ENCODE results near the gene SEC16A. TPM values are rescaled to one million over a fixed set of nuclear protein-coding genes. Genes with fewer than 3 reads are reported as not detected.

The SEC16A gene
- total RNA-seq, 5 donors from 2014 or later (not counting 1 experiment from before 2014, with no cell fraction given) = 76.3 to 99.0 (median 92.4) TPM

DNA sequence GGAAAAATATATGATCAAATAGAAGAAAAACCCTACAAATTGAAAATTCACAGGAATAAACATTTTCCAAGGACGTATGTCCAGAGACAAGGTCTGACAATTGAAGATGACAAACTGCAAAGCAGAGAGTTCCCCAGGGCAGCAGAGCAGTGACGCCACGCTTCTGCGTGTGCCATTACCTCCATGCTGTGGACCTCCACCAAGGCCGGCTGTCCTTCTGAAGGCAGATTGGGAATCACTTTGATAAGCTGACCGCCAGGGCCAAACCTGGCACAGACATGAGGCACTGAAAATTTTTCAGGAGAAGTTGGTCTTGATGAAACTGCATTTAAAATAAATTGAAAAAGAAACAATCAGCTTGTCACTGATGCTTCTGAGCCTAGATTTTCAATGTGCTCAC lies 18.6 kb downstream of the SEC16A start:
- Histone ChIP-seq H3K27ac (ENCODE audit: low read length) (no peak overlapping the region), H3K9me3 (no peaks in the 10 kb centered on the region), H3K27me3 (replicated peaks in 1 of 2; ENCODE audit: control insufficient read depth in 2 of 2, extremely low read depth in 1 of 2, insufficient read depth in 2 of 2, low read length in 1 of 2) (no peaks in the 10 kb centered on the region), H3K4me3 (ENCODE audit: control insufficient read depth in 1 of 2, extremely low read depth in 1 of 2, low read length in 1 of 2) (no peak overlapping the region), H3K36me3 (ENCODE audit: control insufficient read depth in 2 of 2, extremely low read depth in 1 of 2, insufficient read depth in 1 of 2, low read length in 1 of 2) (peaks cover 42 to 95% of the 10 kb centered on the region in 2 donors), H3K4me1 (ENCODE audit: control insufficient read depth in 1 of 2, extremely low read depth in 1 of 2, insufficient read depth in 2 of 2, low read length in 2 of 2) (no peaks in the 10 kb centered on the region)
- DNase-seq (no peak), ATAC-seq (replicated peaks in 1 of 4) (no peak)
- Mint-ChIP-seq H3K27ac (no peak overlapping the region), H3K4me1 (peaks cover 0 to 5% (median 0%) of the 10 kb centered on the region in 3 donors), H3K9me3 (no peaks in the 10 kb centered on the region), H3K27me3 (no peaks in the 10 kb centered on the region), H3K4me3 (no peak overlapping the region), H3K36me3 (peaks cover 42% of the 10 kb centered on the region)
- CTCF ChIA-PET = no interaction called here
- POLR2A ChIA-PET = interaction anchor here in 1 of 2 donors (0.6 kb wide), 1 partner anchor 62 kb away, joined by 8 read pairs; no protein-coding TSS in a partner anchor
- 93% methylated on average over 6 of the region's 6 CpGs for WGBS (ENCODE audit: insufficient coverage)

DNA sequence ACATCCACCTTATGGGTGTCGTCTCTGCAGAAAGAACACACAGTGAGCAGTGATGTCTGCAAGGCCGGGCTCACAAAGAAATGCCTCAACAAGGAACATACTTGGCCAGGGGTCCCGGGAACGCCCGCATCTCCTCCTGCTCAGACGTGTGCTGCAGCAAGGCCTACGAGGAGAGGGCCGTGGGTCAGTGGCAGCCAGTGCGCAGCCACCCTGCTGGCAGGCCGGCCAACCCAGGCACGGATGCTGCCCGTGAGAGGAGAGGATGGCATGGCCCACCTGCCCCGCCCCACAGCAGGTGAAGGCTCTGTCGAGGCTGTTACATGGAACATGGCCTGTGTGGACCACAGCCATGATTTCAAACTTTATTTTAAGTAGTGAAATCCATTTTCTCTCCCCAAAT lies 19.3 kb downstream of the SEC16A start:
- peaks cover 36 to 96% of the 10 kb centered on the region in 2 donors for H3K36me3 ChIP-seq (ENCODE audit: control insufficient read depth in 2 of 2, extremely low read depth in 1 of 2, insufficient read depth in 1 of 2, low read length in 1 of 2)
- H3K9me3 ChIP-seq = no peaks in the 10 kb centered on the region
- no peak overlapping the region for H3K27ac ChIP-seq (ENCODE audit: low read length)
- H3K36me3 Mint-ChIP-seq = peaks cover 49% of the 10 kb centered on the region
- ChIA-PET CTCF (no interaction called here), POLR2A (no interaction called here)
- H3K4me3 ChIP-seq (ENCODE audit: control insufficient read depth in 1 of 2, extremely low read depth in 1 of 2, low read length in 1 of 2) = no peak overlapping the region
- no peaks in the 10 kb centered on the region for H3K27me3 Mint-ChIP-seq
- DNase-seq (no peak), ATAC-seq (replicated peaks in 1 of 4) (no peak)
- WGBS (ENCODE audit: insufficient coverage) = 97% methylated on average over 14 of the region's 14 CpGs
- H3K4me1 Mint-ChIP-seq = peaks cover 0 to 5% (median 0%) of the 10 kb centered on the region in 3 donors
- H3K4me1 ChIP-seq (ENCODE audit: control insufficient read depth in 1 of 2, extremely low read depth in 1 of 2, insufficient read depth in 2 of 2, low read length in 2 of 2) = no peaks in the 10 kb centered on the region
- H3K4me3 Mint-ChIP-seq = no peak overlapping the region
- H3K27ac Mint-ChIP-seq = no peak overlapping the region
- H3K27me3 ChIP-seq (replicated peaks in 1 of 2; ENCODE audit: control insufficient read depth in 2 of 2, extremely low read depth in 1 of 2, insufficient read depth in 2 of 2, low read length in 1 of 2) = no peaks in the 10 kb centered on the region
- no peaks in the 10 kb centered on the region for H3K9me3 Mint-ChIP-seq

DNA sequence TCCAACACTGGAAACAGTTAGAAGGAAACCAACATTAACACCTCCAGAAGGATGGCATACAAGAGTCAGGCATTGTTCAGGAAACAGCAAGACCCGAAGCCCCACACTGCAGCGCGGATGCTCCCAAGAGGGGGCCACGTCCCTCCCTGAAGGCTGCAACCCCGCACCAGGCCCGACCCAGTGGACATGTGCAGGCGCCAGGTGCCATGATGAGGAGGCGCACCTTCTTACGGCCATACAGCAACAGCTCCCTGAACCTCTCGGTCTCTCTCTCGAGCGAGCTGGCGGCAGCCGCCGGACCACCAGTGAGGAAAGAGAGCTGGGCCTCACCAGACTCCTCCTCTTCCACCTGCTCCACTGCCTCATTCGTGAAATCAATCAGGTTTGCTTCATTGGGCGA lies 20.2 kb downstream of the SEC16A start:
- ChIA-PET POLR2A (no interaction called here), CTCF (no interaction called here)
- WGBS (ENCODE audit: insufficient coverage) = 93% methylated on average over 17 of the region's 17 CpGs
- H3K27me3 ChIP-seq (replicated peaks in 1 of 2; ENCODE audit: control insufficient read depth in 2 of 2, extremely low read depth in 1 of 2, insufficient read depth in 2 of 2, low read length in 1 of 2) = no peaks in the 10 kb centered on the region
- ATAC-seq (replicated peaks in 1 of 4) = no peak
- peaks cover 36 to 94% of the 10 kb centered on the region in 2 donors for H3K36me3 ChIP-seq (ENCODE audit: control insufficient read depth in 2 of 2, extremely low read depth in 1 of 2, insufficient read depth in 1 of 2, low read length in 1 of 2)
- Mint-ChIP-seq H3K27me3 (no peaks in the 10 kb centered on the region), H3K4me3 (no peak overlapping the region), H3K4me1 (peaks cover 0 to 5% (median 0%) of the 10 kb centered on the region in 3 donors), H3K27ac (no peak overlapping the region), H3K36me3 (peaks cover 46% of the 10 kb centered on the region), H3K9me3 (no peaks in the 10 kb centered on the region)
- H3K9me3 ChIP-seq = no peaks in the 10 kb centered on the region
- H3K4me3 ChIP-seq (ENCODE audit: control insufficient read depth in 1 of 2, extremely low read depth in 1 of 2, low read length in 1 of 2) = no peak overlapping the region
- no peaks in the 10 kb centered on the region for H3K4me1 ChIP-seq (ENCODE audit: control insufficient read depth in 1 of 2, extremely low read depth in 1 of 2, insufficient read depth in 2 of 2, low read length in 2 of 2)
- DNase-seq = no peak
- no peak overlapping the region for H3K27ac ChIP-seq (ENCODE audit: low read length)

DNA sequence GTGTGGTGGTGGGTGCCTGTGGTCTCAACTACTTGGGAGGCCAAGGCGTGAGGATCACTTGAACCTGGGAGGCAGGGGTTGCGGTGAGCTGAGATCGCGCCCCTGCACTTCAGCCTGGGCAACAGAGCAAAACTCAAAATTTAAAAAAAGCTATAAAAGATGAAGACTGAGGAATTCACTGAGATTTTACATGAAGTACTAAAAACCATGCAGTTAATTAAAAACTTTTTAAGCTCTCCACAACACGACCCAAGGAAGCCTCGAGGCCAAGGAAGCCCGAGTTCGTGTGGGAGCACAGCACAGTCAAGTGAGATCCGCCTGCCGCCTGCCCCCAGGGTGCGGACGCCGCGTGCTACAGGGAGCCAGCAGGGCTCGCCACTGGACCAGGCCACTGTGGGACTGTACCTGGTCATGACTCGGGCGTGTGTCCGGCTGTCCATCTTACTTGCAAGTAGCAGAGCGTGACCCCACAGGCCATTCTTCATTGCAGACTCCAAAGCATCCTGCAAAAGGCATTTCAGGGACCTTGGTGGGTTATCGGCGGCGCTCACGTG lies 22.0 kb downstream of the SEC16A start:
- ATAC-seq (replicated peaks in 1 of 4) = no peak
- no peaks in the 10 kb centered on the region for H3K27me3 ChIP-seq (replicated peaks in 1 of 2; ENCODE audit: control insufficient read depth in 2 of 2, extremely low read depth in 1 of 2, insufficient read depth in 2 of 2, low read length in 1 of 2)
- H3K4me1 ChIP-seq (ENCODE audit: control insufficient read depth in 1 of 2, extremely low read depth in 1 of 2, insufficient read depth in 2 of 2, low read length in 2 of 2) = no peaks in the 10 kb centered on the region
- no peaks in the 10 kb centered on the region for H3K9me3 Mint-ChIP-seq
- no peak overlapping the region for H3K27ac Mint-ChIP-seq
- H3K27me3 Mint-ChIP-seq = no peaks in the 10 kb centered on the region
- no peak overlapping the region for H3K4me3 Mint-ChIP-seq
- POLR2A ChIA-PET = interaction anchor here in 1 of 2 donors (0.6 kb wide), 1 partner anchor 46 kb away, joined by 4 read pairs; no protein-coding TSS in a partner anchor
- H3K27ac ChIP-seq (ENCODE audit: low read length) = no peak overlapping the region
- DNase-seq = no peak
- H3K4me1 Mint-ChIP-seq = peaks cover 0 to 5% (median 0%) of the 10 kb centered on the region in 3 donors
- H3K9me3 ChIP-seq = no peaks in the 10 kb centered on the region
- H3K36me3 ChIP-seq (ENCODE audit: control insufficient read depth in 2 of 2, extremely low read depth in 1 of 2, insufficient read depth in 1 of 2, low read length in 1 of 2) = peaks cover 28 to 93% of the 10 kb centered on the region in 2 donors
- H3K4me3 ChIP-seq (ENCODE audit: control insufficient read depth in 1 of 2, extremely low read depth in 1 of 2, low read length in 1 of 2) = no peak overlapping the region
- CTCF ChIA-PET = interaction anchor here in 1 of 2 donors (0.6 kb wide), 1 partner anchor 38 kb away, joined by 3 read pairs; no protein-coding TSS in a partner anchor
- over 99% methylated on average over 19 of the region's 23 CpGs for WGBS (ENCODE audit: insufficient coverage)
- H3K36me3 Mint-ChIP-seq = peaks cover 39% of the 10 kb centered on the region

DNA sequence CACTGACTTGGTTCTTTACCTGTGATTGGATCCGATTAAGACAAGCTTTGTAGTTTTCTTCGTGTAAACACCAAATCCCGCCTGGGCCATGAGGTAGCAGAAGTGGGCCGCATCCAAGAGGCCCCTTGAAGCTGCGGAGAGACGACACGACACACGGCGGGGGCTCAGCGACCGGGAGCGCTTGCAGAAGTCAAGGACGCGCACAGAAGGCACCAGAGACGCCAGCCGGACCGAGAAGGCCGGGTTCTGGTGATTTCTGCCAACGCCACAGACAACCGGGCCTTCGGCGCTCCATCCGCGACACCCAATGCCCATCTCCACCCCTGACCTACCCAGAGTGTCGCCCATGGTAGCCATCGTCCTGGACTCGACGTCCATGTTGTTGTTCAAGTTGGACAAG lies 23.4 kb downstream of the SEC16A start:
- DNase-seq = no peak
- Histone ChIP-seq H3K4me3 (ENCODE audit: control insufficient read depth in 1 of 2, extremely low read depth in 1 of 2, low read length in 1 of 2) (no peak overlapping the region), H3K36me3 (ENCODE audit: control insufficient read depth in 2 of 2, extremely low read depth in 1 of 2, insufficient read depth in 1 of 2, low read length in 1 of 2) (peaks cover 28 to 93% of the 10 kb centered on the region in 2 donors), H3K9me3 (no peaks in the 10 kb centered on the region), H3K4me1 (ENCODE audit: control insufficient read depth in 1 of 2, extremely low read depth in 1 of 2, insufficient read depth in 2 of 2, low read length in 2 of 2) (no peaks in the 10 kb centered on the region), H3K27ac (ENCODE audit: low read length) (no peak overlapping the region), H3K27me3 (replicated peaks in 1 of 2; ENCODE audit: control insufficient read depth in 2 of 2, extremely low read depth in 1 of 2, insufficient read depth in 2 of 2, low read length in 1 of 2) (no peaks in the 10 kb centered on the region)
- CTCF ChIA-PET = no interaction called here
- H3K36me3 Mint-ChIP-seq = peaks cover 38% of the 10 kb centered on the region
- no peak overlapping the region for H3K27ac Mint-ChIP-seq
- 97% methylated on average over 26 of the region's 28 CpGs for WGBS (ENCODE audit: insufficient coverage)
- H3K4me1 Mint-ChIP-seq = no peaks in the 10 kb centered on the region
- H3K27me3 Mint-ChIP-seq = no peaks in the 10 kb centered on the region
- POLR2A ChIA-PET = no interaction called here
- no peak for ATAC-seq (replicated peaks in 1 of 4)
- no peak overlapping the region for H3K4me3 Mint-ChIP-seq
- H3K9me3 Mint-ChIP-seq = no peaks in the 10 kb centered on the region

DNA sequence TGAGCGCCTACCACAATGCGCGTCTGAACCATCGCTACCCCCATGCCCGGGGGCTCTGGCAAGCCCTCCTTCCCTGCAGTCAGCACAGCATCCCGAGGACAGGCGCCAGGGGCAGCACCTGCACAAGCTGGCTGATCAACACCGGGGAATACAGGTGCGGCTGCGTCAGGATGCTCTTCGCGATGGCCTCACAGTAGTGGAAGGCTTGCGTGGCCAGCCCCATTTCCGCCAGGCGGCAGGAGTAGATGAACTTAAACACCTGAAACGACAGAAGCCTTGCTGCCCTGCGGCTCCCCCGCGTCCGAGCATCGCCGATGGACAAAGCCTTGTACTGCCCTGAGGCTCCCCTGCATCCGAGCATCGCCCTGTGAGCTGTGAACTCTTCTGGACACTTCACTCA lies 25.5 kb downstream of the SEC16A start:
- Mint-ChIP-seq H3K4me1 (peaks cover 0 to 5% (median 0%) of the 10 kb centered on the region in 3 donors), H3K9me3 (no peaks in the 10 kb centered on the region), H3K27ac (no peak overlapping the region), H3K27me3 (no peaks in the 10 kb centered on the region), H3K4me3 (no peak overlapping the region), H3K36me3 (peaks cover 41% of the 10 kb centered on the region)
- POLR2A ChIA-PET = interaction anchor here in 1 of 2 donors (0.6 kb wide), 2 partner anchors 23 to 554 kb away, joined by 7 to 11 read pairs; no protein-coding TSS in a partner anchor
- ATAC-seq (replicated peaks in 1 of 4) (no peak), DNase-seq (no peak)
- 98% methylated on average over 24 of the region's 24 CpGs for WGBS (ENCODE audit: insufficient coverage)
- no peaks in the 10 kb centered on the region for H3K9me3 ChIP-seq
- CTCF ChIA-PET = interaction anchor here in 1 of 2 donors (0.7 kb wide), 1 partner anchor 19 kb away, joined by 9 read pairs; no protein-coding TSS in a partner anchor
- peaks cover 34 to 87% of the 10 kb centered on the region in 2 donors for H3K36me3 ChIP-seq (ENCODE audit: control insufficient read depth in 2 of 2, extremely low read depth in 1 of 2, insufficient read depth in 1 of 2, low read length in 1 of 2)
- no peaks in the 10 kb centered on the region for H3K4me1 ChIP-seq (ENCODE audit: control insufficient read depth in 1 of 2, extremely low read depth in 1 of 2, insufficient read depth in 2 of 2, low read length in 2 of 2)
- no peak overlapping the region for H3K27ac ChIP-seq (ENCODE audit: low read length)
- H3K4me3 ChIP-seq (ENCODE audit: control insufficient read depth in 1 of 2, extremely low read depth in 1 of 2, low read length in 1 of 2) = no peak overlapping the region
- no peaks in the 10 kb centered on the region for H3K27me3 ChIP-seq (replicated peaks in 1 of 2; ENCODE audit: control insufficient read depth in 2 of 2, extremely low read depth in 1 of 2, insufficient read depth in 2 of 2, low read length in 1 of 2)
